Activated naive CD8-positive, alpha-beta T cell (primary cell): ENCODE results near the gene CXCR3.
"Not testable (repeated sequence)": the region's sequence is repeated elsewhere in the genome, so short reads cannot be mapped to it uniquely, and the experiment has no call there.

Experiments
- H3K27ac Mint-ChIP-seq: one replicate; pipeline ENCODE4 v1.8.0; 2021; ENCODE audit warnings: mixed read lengths
- H3K27me3 Mint-ChIP-seq: one replicate; pipeline ENCODE4 v1.8.0; 2021; ENCODE audit warnings: mixed read lengths
- H3K36me3 Mint-ChIP-seq: one replicate; pipeline ENCODE4 v1.8.0; 2021; ENCODE audit warnings: mixed read lengths
- H3K4me1 Mint-ChIP-seq: one replicate; pipeline ENCODE4 v1.8.0; 2021; ENCODE audit warnings: low read depth, mixed read lengths
- H3K4me3 Mint-ChIP-seq: one replicate; pipeline ENCODE4 v1.8.0; 2021; ENCODE audit warnings: mild to moderate bottlenecking, mixed read lengths
- H3K9me3 Mint-ChIP-seq: one replicate; pipeline ENCODE4 v1.8.0; 2021; ENCODE audit warnings: low read depth, mixed read lengths

The CXCR3 gene

DNA sequence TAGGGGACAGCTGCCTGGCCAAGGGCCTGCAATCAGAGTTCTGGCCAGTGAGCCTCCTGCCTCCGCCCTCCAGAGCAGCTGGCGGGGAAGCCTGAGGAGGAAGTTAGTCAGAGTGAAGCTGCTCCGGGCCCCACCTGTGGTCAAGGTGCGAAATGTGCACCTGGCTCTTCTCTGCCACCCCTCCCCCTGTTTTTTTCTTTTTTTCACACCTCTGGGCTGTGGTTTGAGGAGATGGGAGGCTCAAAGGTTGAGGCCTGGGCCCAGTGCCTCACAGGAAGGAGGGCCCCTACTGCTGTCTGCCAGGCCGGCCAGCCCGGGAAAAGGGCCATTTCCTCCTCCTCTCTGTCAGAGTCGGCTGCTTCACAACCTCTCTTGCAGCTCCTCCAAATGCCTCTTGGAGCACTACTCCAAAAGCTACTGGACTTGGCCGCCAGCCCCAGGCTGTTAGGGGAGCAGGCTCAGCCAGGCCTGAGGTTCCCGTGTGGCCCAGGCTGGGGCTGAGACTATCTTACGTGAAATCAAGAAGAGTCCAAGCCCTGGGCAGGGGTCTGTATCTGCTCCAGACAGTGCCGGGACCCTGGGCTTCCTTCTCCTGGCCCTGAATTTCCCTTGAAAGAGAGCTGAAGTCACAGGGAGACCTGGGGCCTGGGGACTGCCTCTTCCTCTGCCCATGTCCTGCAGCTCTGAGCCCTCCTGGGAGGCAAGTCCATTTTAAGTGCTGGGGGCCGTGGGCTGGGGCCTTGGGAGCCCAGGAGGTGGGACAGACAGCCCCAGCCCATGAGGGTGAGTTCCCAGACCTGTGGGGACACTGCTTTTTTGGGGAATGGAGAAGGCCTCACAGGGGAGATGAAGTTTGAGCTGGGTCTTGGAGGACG lies 4.5 kb upstream of the CXCR3 start:
- Mint-ChIP-seq H3K4me3 (peak overlapping the region; percentile 70), H3K9me3 (no peaks in the 10 kb centered on the region), H3K36me3 (no peaks in the 10 kb centered on the region), H3K4me1 (peaks cover 48% of the 10 kb centered on the region), H3K27me3 (no peaks in the 10 kb centered on the region), H3K27ac (peak overlapping the region; percentile 97)

DNA sequence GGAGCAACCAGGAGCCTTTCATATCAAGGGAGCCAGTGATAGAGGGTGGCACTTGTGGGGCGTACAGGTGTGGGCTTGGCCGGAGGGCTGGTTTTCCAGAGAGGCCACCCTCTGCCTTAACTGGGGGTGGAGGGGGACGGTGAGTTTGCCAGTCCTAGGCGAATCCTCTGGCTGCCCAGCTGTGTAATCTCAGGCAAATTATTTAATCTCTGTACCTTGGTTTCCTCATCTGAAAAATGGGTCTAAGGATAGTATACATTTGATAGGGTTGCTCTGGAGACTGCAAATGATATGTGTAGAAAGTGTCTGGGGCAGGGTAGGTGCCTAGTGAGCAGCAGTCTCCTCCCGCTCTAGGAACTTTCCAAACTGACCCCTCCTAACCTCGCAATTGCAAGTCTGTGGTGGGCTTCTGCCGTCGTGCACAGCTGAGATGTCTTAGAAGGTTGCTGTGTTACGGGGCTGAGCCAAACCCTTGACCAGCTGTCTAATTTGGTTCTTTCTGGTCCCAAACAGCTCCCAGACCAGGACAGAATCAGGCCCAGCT lies 3.8 kb upstream of the CXCR3 start:
- H3K9me3 Mint-ChIP-seq: no peaks in the 10 kb centered on the region
- H3K36me3 Mint-ChIP-seq: no peaks in the 10 kb centered on the region
- peak overlapping the region; percentile 97 for H3K27ac Mint-ChIP-seq
- peaks cover 48% of the 10 kb centered on the region for H3K4me1 Mint-ChIP-seq
- no peaks in the 10 kb centered on the region for H3K27me3 Mint-ChIP-seq
- peak overlapping the region; percentile 23 for H3K4me3 Mint-ChIP-seq

DNA sequence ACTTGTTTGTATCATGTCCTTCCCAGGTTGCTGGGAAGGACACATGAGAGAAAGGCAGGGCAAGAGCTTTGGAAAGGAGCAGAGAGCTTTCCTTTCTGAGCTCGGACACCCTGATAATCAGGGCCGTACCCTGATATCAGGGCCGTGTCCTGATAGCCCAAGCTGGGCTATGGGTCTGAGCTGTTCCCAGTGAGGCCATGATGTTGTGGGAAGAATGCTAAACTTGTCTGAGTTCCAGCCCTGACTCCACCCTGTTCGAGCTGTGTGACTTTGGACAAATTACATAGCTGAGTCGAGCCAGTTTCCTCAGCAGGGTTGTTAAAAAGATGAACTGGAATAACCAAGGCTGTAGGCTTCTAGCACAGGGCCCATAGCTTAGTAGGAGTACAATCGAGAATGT lies 3.3 kb upstream of the CXCR3 start:
- Mint-ChIP-seq H3K36me3 (no peaks in the 10 kb centered on the region), H3K9me3 (no peaks in the 10 kb centered on the region), H3K4me3 (no peak overlapping the region), H3K4me1 (peaks cover 51% of the 10 kb centered on the region), H3K27ac (peak overlapping the region; percentile 97), H3K27me3 (no peaks in the 10 kb centered on the region)

DNA sequence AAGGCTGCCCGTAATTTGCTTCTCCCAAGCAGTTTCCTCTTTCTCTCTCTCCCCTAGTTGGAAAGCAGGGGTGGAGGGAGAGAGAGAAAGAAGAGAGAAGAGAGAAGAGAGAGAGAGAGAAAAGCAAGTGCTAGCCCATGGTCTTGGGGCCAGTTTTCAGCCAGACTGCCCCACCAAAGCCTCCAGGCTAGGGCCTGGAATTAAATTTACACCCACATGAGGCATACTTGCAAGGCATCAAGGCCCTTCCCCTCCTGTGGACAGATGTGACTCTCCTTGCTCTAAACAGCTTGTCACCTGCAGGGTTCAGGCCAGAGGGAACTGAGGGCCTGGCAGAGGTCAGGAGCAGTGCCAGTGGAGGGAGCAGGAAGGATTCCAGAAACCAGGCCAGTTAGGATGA lies 1.7 kb upstream of the CXCR3 start:
- H3K4me1 Mint-ChIP-seq: peaks cover 60% of the 10 kb centered on the region
- H3K27ac Mint-ChIP-seq: peak overlapping the region; percentile 99
- H3K9me3 Mint-ChIP-seq: no peaks in the 10 kb centered on the region
- no peaks in the 10 kb centered on the region for H3K27me3 Mint-ChIP-seq
- H3K36me3 Mint-ChIP-seq: peaks cover 4% of the 10 kb centered on the region
- H3K4me3 Mint-ChIP-seq: no peak overlapping the region

DNA sequence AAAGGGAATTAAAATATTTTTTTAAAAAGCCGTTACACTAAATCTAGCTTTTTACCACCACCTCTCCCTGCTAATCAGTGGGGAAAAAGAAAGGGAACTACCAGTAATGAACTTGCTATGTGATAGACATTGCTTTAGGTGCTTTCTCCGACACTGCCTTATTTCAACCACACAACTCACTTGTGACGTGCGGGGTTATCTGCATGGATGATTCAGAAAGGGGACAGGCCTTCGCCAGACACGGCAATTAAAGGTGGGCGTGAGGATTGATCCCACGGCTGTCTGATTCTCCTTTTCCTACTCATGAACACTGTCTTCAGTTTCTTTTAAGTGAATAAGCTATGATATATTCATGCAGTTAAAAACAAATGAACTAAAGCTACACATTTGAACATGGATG lies 882 bp upstream of the CXCR3 start:
- H3K4me3 Mint-ChIP-seq: peak overlapping the region; percentile 93

DNA sequence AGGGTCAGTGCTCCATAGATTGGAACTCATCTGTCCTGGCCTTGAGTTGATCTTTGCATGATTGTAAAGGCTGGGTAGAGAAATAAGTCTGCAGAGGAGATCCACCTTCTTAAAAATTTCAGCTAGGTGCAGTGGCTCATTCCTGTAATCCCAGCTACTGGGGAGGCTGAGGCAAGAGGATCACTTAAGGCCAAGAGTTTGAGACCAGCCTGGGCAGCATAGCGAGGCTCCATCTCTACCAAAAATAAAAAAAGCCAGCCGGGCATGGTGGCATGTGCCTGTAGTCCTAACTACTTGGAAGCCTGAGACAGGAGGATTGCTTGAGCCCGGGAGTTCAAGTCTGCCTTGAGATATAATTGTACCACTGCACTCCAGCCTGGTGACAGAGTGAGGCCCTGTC lies 476 bp upstream of the CXCR3 start:
- H3K27me3 Mint-ChIP-seq: no peaks in the 10 kb centered on the region
- H3K9me3 Mint-ChIP-seq: no peaks in the 10 kb centered on the region
- peaks cover 6% of the 10 kb centered on the region for H3K36me3 Mint-ChIP-seq
- H3K4me1 Mint-ChIP-seq: peaks cover 58% of the 10 kb centered on the region
- peak overlapping the region; percentile 93 for H3K4me3 Mint-ChIP-seq
- peak overlapping the region; percentile 99 for H3K27ac Mint-ChIP-seq

More for the DNA sequence above, 882 bp upstream of the CXCR3 start:
- peaks cover 6% of the 10 kb centered on the region for H3K36me3 Mint-ChIP-seq
- peak overlapping the region; percentile 99 for H3K27ac Mint-ChIP-seq
- no peaks in the 10 kb centered on the region for H3K27me3 Mint-ChIP-seq
- no peaks in the 10 kb centered on the region for H3K9me3 Mint-ChIP-seq
- H3K4me1 Mint-ChIP-seq: peaks cover 59% of the 10 kb centered on the region

DNA sequence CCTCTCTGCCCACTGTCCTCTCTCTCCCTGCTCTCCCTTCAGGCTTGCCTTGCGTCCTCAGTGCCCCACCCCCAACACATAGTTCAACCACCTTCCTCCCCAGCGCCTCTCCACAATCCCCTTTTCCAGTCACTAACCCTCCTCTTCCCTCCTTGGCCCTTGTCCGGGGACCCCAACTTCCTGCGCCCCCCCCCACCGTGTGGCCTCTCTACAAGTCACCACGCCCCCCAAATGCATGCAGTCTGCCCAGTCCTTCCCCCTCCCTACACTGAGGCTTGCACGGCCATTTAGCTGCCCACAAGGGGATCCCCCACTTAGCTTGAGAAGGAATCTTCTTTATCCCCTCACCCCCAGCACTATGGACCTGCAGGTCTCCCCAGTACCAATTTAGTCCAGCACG lies 569 bp downstream of the CXCR3 start:
- peak overlapping the region; percentile 99 for H3K27ac Mint-ChIP-seq
- H3K36me3 Mint-ChIP-seq: peaks cover 8% of the 10 kb centered on the region
- H3K27me3 Mint-ChIP-seq: no peaks in the 10 kb centered on the region
- peak overlapping the region; percentile 93 for H3K4me3 Mint-ChIP-seq
- peaks cover 61% of the 10 kb centered on the region for H3K4me1 Mint-ChIP-seq
- H3K9me3 Mint-ChIP-seq: no peaks in the 10 kb centered on the region

DNA sequence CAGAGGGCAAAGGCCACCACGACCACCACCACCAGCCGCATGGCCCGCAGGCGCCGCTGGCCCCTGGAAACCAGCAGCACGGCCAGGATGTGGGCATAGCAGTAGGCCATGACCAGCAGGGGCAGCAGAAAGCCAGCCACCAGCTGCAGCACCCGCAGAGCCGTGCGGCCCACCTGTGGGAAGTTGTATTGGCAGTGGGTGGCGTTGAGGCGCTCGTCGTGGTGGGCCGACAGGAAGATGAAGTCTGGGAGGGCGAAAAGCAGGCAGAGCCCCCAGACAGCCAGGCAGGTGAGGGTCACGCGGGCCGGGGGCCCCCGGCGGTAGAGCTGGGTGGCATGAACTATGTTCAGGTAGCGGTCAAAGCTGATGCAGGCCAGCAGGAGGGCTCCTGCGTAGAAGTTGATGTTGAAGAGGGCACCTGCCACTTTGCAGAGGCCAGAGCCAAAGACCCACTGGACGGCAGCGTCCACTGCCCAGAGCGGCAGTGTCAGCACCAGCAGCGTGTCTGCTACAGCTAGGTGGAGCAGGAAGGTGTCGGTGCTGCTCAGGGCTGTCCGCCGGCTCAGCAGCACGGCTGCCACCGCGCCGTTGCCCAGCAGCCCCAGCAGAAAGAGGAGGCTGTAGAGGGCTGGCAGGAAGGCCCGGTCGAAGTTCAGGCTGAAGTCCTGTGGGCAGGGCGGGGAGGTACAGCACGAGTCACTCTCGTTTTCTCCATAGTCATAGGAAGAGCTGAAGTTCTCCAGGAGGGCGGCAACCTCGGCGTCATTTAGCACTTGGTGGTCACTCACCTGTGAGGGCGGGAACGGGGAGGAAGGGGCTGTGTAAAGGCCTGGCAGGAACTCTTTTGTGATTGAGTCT lies 1.4 kb downstream of the CXCR3 start:
- Mint-ChIP-seq H3K36me3 (peaks cover 8% of the 10 kb centered on the region), H3K4me1 (peaks cover 55% of the 10 kb centered on the region), H3K9me3 (no peaks in the 10 kb centered on the region), H3K27me3 (no peaks in the 10 kb centered on the region), H3K27ac (peak overlapping the region; percentile 99), H3K4me3 (peak overlapping the region; percentile 93)

DNA sequence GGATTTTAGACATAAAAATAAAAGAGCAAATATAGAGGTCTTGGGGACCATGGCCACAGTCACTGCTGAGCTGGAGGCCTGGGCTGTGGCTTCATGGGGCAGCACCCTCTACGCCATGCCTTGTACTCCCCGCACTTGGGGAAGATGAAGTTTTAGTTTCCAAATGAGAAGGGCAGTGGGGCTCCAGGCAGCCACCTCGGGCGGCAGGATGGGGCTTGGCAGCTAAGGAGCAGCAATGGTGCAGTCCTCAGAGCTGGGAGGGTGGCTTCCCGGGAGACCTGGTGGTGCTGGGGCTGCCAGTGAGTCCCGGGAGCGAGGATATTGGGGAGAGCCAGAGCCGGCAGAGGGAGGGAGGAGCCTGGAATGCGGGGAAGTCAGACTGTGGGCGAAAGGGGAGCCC lies 2.4 kb downstream of the CXCR3 start:
- H3K27ac Mint-ChIP-seq: peak overlapping the region; percentile 91
- no peaks in the 10 kb centered on the region for H3K9me3 Mint-ChIP-seq
- H3K27me3 Mint-ChIP-seq: no peaks in the 10 kb centered on the region
- peaks cover 50% of the 10 kb centered on the region for H3K4me1 Mint-ChIP-seq
- H3K36me3 Mint-ChIP-seq: peaks cover 10% of the 10 kb centered on the region
- H3K4me3 Mint-ChIP-seq: peak overlapping the region; percentile 93

DNA sequence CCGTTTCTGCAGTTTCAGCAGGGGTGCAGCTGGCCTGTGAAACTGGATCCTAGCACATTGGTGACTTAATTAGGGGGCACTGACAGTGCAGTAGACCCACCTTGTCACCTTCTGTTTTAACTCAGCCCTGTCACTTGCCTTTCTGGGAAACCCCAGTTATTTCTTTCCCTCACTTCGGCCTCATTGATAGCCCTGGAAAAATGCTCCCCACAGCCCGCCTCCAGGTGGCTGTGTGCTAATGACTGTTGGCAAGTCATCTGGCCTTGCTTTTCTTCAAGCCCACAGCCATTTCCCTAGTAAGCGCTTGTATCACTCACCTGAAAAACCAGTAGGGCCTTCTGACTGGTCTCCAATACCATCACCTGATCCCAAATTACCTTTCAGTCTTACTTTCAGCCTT lies 3.3 kb downstream of the CXCR3 start:
- H3K36me3 Mint-ChIP-seq: peaks cover 10% of the 10 kb centered on the region
- H3K4me1 Mint-ChIP-seq: peaks cover 46% of the 10 kb centered on the region
- peak overlapping the region; percentile 91 for H3K27ac Mint-ChIP-seq
- H3K9me3 Mint-ChIP-seq: no peaks in the 10 kb centered on the region
- peak overlapping the region; percentile 93 for H3K4me3 Mint-ChIP-seq
- no peaks in the 10 kb centered on the region for H3K27me3 Mint-ChIP-seq

DNA sequence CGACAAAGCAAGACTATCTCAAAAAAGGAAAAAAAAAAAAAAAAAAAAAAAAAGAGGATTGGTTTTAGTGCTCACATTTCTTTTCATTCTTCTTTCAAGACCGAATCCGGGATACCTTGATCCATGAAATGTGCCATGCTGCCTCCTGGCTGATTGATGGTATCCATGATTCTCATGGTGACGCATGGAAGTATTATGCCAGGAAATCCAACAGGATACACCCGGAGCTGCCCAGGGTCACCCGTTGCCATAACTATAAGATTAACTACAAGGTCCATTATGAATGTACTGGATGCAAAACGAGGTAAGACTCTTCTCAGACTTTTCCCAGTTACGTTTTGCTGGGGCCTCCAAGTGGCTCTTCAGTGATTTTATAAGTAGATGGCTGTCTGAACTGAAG lies 6.1 kb downstream of the CXCR3 start:
- no peaks in the 10 kb centered on the region for H3K27me3 Mint-ChIP-seq
- H3K4me1 Mint-ChIP-seq: peaks cover 55% of the 10 kb centered on the region
- H3K9me3 Mint-ChIP-seq: no peaks in the 10 kb centered on the region
- no peak overlapping the region for H3K4me3 Mint-ChIP-seq
- peaks cover 24% of the 10 kb centered on the region for H3K36me3 Mint-ChIP-seq
- H3K27ac Mint-ChIP-seq: peak overlapping the region; percentile 28

DNA sequence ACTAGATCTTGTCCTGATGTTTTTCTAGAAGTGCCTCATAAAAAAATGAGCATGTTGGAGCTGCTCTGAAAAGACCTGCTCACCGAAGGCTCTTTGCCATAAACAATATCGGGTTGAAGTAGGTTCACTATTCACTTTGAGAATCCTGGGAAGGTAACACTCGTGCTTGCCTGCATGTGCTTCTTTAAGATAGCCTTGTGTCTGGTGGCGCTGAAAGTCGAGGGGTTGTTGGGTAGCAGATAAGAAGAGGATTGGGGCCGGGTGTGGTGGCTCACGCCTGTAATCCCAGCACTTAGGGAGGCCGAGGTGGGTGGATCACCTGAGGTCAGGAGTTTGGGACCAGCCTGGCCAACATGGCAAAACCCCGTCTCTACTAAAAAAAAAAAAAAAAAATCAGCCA lies 6.6 kb downstream of the CXCR3 start:
- H3K4me3 Mint-ChIP-seq, H3K9me3 Mint-ChIP-seq, H3K27me3 Mint-ChIP-seq: not testable (repeated sequence)
- H3K27ac Mint-ChIP-seq: peak overlapping the region; percentile 22
- H3K4me1 Mint-ChIP-seq: peaks cover 58% of the 10 kb centered on the region
- H3K36me3 Mint-ChIP-seq: peaks cover 24% of the 10 kb centered on the region

DNA sequence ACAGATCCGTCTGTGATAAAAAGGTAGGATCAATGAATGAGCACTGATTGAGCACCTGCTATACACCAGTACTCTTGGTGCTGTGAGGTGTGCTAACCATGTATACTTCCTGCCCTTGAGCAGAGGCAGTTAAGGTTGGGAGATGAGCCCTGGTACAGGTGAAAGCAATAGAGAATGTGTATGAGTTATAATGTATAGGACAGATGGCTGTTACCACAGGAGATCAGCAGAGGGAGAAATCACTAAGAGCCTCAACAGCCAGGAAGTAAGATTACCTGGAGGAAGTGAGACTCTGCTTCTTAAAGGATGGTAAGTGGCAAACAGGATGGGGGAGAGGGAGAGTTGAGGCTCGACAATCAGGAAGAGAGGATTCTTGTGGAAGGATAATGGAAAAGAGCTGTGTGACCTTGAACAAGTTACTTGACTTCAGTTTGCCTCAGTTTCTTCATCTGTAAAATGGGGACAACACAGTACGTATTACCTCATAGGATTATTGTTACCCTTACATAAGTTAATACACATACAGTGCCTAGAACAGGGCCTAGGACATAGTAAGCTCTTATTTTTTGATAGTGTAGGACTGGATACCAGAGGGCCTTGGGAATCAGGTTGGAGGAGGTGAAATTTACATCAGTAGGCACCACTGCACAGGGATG lies 9.1 kb downstream of the CXCR3 start:
- peak overlapping the region; percentile 86 for H3K27ac Mint-ChIP-seq
- H3K9me3 Mint-ChIP-seq: no peaks in the 10 kb centered on the region
- H3K36me3 Mint-ChIP-seq: peaks cover 25% of the 10 kb centered on the region
- peak overlapping the region; percentile 41 for H3K4me3 Mint-ChIP-seq
- peaks cover 65% of the 10 kb centered on the region for H3K4me1 Mint-ChIP-seq
- H3K27me3 Mint-ChIP-seq: no peaks in the 10 kb centered on the region

DNA sequence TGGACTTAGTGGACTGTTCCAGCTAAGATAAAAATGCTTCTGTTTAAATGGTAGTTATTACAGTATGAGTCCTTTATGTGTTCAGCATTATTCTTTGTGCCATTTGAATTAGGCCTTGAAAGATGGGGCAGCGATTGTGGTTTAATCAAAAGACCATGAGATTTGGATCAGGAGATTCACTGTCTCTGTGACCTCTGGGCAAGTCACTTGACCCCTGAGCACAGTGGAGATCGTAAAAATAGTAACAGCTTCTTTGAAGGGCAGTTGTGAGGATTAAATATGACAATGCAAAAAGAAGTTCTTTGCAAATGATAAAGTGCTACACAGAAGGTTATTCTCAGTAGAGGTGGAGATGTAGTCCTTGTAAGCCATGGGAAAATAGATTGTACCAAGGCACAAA lies 10.8 kb downstream of the CXCR3 start:
- peaks cover 66% of the 10 kb centered on the region for H3K4me1 Mint-ChIP-seq
- H3K9me3 Mint-ChIP-seq: no peaks in the 10 kb centered on the region
- peak overlapping the region; percentile 92 for H3K27ac Mint-ChIP-seq
- no peaks in the 10 kb centered on the region for H3K27me3 Mint-ChIP-seq
- peak overlapping the region; percentile 65 for H3K4me3 Mint-ChIP-seq
- peaks cover 39% of the 10 kb centered on the region for H3K36me3 Mint-ChIP-seq
